Activated T-cell treated with anti-CD3 and anti-CD28 coated beads, Interleukin-2, amount 50 U/mL, for 4 hours (primary cell): ENCODE data around the gene TACC3. TPM values are rescaled to one million over a fixed set of nuclear protein-coding genes. Genes with fewer than 3 reads are reported as not detected.
"Not testable (repeated sequence)": the region's sequence is repeated elsewhere in the genome, so short reads cannot be mapped to it uniquely, and the experiment has no call there.

Experiments used
- ATAC-seq, 2 donors: fragments of 200-7000 bp; cut with Tn5 transposase; one replicate each; pipeline ENCODE4 v1.10.0; 2021
- DNase-seq: peaks from one replicate; pipeline ENCODE4 v3.0.0-alpha.2; 2020
- H3K27me3 Mint-ChIP-seq: one replicate; pipeline ENCODE4 v1.8.0; 2021; ENCODE audit warnings: low read depth, mixed read lengths
- H3K36me3 Mint-ChIP-seq: one replicate; pipeline ENCODE4 v1.8.0; 2022; ENCODE audit warnings: mixed read lengths; ENCODE audit not compliant: insufficient read depth
- H3K4me1 Mint-ChIP-seq: one replicate; pipeline ENCODE4 v1.8.0; 2021; ENCODE audit warnings: low read depth, mixed read lengths
- H3K4me3 Mint-ChIP-seq: one replicate; pipeline ENCODE4 v1.8.0; 2021; ENCODE audit warnings: mild to moderate bottlenecking, moderate library complexity, mixed read lengths
- H3K9me3 Mint-ChIP-seq: one replicate; pipeline ENCODE4 v1.8.0; 2021; ENCODE audit warnings: mixed read lengths
- total RNA-seq, 3 donors: library from RNA; stranded (reverse); gene quantifications; one replicate each; pipeline ENCODE4 v1.2.1, GENCODE V29; 2021

TACC3 gene
- total RNA-seq, 3 donors from 2014 or later, result 53.1 to 75.0 (median 69.3) TPM

DNA sequence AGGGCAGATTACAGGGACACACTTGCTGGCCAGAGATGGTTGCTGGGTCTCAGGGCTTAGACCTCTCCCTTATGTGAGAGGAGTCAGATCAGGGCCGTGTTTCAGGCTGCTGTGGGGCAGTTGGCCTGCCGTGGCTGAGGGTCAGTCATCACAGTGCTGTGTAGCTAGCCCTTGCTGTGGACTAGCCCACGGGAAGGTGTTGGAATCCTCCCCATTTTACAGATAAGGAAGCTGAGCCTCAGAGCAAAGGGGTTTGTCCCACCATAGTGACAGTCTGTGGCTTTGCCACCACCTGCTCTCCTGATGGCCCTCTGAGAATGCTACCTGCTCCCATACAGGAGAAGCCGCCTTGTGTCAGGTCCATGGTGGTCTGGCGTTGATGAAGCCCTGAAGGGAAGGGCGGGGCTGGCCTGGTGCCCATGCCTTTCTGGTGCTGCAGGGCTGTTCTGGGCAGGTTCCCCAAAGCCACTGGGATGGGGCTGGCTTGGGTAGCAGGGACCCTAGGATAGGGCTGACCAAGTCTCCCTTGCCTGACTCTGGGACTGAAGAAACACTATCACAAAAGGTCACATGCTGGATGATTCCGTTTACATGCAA is 34.8 kb upstream of the TACC3 start:
- ATAC-seq, result no peak
- peaks cover 6% of the 10 kb centered on the region for H3K36me3 Mint-ChIP-seq
- H3K4me3 Mint-ChIP-seq, result no peak overlapping the region
- H3K9me3 Mint-ChIP-seq, result no peaks in the 10 kb centered on the region
- peaks cover 11% of the 10 kb centered on the region for H3K4me1 Mint-ChIP-seq
- DNase-seq, result no peak
- no peaks in the 10 kb centered on the region for H3K27me3 Mint-ChIP-seq

DNA sequence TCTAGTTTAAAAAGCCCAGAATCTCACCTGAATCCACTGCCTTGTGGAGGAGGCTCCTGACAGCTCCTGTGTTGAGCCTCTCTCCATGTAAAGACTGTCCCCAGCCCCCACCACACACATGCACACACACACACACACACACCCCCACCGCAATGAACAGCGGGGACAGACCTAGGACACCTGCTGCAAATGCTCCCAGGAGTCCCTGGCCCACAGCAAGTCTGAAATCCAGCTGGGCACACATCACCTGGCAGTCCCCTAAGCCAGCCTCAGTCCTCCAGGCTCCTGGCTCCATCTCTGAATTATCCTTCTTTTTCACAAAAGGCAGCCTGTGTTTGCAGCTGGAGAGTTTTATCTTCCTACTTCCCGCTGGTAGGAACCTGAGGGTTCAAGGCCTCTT is 30.6 kb upstream of the TACC3 start:
- no peak overlapping the region for H3K4me3 Mint-ChIP-seq
- H3K36me3 Mint-ChIP-seq, result peaks cover 32% of the 10 kb centered on the region
- no peaks in the 10 kb centered on the region for H3K9me3 Mint-ChIP-seq
- peaks cover 4% of the 10 kb centered on the region for H3K4me1 Mint-ChIP-seq
- DNase-seq (no peak), ATAC-seq (no peak)
- H3K27me3 Mint-ChIP-seq, result no peaks in the 10 kb centered on the region

DNA sequence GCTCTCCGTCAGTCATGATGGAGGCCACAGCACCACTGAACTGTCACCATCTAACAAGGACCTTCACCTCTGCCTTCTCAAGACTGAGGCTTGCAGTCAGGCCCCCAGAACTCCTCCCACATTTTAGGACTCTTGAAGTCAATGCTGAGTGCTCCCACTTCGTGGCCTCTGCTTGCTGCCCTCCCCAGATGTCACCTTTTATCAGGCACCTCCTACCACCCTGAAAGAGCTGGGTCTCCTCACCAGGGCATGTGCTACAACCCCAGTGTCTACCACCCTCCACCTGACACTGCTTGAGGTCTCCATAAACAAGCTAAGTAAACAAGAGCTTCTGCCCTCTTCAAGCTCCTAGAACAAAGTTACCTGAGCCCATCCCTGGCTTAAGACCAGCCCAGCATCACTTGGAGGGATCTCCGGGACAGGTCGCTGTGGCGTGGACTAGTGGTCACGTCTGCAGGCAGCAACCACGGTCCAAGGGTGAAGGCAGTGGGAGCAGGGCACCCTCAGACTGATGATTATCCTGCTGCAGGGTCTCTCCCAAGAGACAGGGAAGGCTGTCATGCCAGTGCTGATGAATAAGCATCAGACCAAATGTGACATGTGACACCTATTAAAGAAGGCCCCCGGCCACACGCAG is 29.5 kb upstream of the TACC3 start:
- Mint-ChIP-seq H3K4me1 (peaks cover 4% of the 10 kb centered on the region), H3K4me3 (no peak overlapping the region), H3K36me3 (peaks cover 36% of the 10 kb centered on the region), H3K27me3 (no peaks in the 10 kb centered on the region), H3K9me3 (no peaks in the 10 kb centered on the region)
- no peak for ATAC-seq
- no peak for DNase-seq

DNA sequence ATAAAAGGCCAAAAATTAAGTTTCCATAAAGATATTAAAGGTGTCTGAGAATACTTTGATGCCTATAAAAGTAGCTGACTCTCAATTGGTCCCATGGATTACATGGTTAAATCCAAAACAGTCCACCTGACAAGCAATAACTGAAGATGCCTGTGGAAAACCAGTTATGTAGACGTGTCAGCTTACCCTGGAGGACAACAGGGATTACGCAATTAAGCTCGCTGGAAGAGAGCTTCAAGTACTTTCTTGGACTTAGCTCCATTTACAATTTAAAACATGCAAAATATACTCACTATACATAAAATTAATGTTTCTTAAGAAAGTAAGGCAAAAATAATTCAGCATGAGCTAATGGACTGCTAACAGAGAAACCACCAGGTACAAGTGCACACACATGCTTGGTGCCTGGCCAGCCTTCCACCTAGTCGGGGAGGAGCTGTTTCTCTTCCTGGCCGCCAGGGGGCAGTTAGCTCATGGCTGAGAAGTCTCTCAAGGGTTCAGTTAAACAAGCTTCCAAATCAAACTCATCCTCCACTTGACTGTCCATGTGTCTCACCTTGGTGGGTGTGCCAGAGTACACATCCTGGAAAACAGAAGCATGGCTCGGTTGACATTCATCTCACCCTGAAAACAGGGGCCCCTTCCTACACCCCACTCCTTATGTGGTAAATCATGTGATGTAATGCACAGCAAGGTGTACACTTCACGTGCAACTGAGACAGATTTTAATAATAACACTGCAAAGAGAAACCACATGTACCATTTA is 28.0 kb upstream of the TACC3 start:
- Mint-ChIP-seq H3K9me3 (no peaks in the 10 kb centered on the region), H3K4me3 (no peak overlapping the region), H3K27me3 (no peaks in the 10 kb centered on the region), H3K4me1 (peaks cover 4% of the 10 kb centered on the region), H3K36me3 (peaks cover 36% of the 10 kb centered on the region)
- peak; percentile 90 for ATAC-seq
- DNase-seq, result peak; percentile 77

DNA sequence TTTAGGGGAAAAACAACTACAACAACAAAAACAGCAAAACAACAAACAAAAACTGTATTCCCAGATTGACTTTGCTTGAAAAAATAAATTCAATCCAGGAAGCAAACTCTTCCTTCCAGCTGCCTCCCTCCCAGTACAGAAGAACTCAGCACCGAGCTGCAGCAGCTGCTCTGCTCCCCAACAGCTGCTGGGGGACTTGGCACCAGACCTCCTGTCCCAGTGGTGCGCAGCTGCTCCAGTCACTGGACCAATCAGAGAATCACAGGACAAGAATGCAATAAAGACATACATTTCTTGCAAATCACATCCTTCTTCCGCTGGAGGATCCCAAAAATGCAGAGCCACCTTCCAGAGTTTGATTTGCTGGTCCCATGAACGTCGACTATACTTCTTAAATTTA is 25.4 kb upstream of the TACC3 start:
- peaks cover 4% of the 10 kb centered on the region for H3K4me1 Mint-ChIP-seq
- no peak for DNase-seq
- H3K27me3 Mint-ChIP-seq, result no peaks in the 10 kb centered on the region
- H3K4me3 Mint-ChIP-seq, result no peak overlapping the region
- ATAC-seq, result no peak
- H3K36me3 Mint-ChIP-seq, result peaks cover 37% of the 10 kb centered on the region
- no peaks in the 10 kb centered on the region for H3K9me3 Mint-ChIP-seq

DNA sequence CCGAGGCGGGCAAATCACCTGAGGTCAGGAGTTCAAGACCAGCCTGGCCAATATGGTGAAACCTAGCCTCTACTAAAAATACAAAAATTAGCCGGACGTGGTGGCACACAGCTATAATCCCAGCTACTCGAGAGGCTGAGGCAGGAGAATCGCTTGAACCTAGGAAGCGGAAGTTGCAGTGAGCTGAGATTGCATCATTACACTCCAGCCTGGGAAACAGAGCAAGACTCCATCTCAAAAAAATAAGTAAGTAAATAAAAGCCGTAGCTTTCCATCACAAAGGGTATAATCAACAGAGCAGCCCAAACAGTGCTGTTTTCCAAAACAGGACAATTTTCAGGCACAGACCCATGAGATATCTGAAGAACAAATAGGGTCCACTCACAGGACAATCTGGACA is 19.6 kb upstream of the TACC3 start:
- not testable (repeated sequence) for H3K27me3 Mint-ChIP-seq, H3K9me3 Mint-ChIP-seq, DNase-seq, H3K4me3 Mint-ChIP-seq, ATAC-seq
- H3K36me3 Mint-ChIP-seq, result peaks cover 30% of the 10 kb centered on the region
- H3K4me1 Mint-ChIP-seq, result peaks cover 18% of the 10 kb centered on the region

DNA sequence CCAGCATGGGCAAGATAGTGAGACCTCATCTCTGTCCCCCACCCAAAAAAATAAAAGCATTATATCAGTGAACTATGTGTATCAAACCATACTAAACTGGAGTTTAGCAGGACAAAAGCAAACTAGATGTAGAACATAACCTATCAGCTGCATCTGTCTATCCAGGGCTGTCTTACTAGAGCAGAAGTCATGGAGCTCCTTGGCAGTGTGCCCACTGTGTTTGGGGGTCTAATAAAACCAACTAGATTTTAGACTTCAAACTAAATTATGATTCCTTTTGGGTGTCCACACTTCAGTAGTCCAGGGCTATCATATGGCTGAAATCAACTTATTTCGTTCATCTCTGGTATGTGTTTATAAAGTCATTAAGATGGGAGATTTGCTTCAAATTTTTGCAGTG is 17.5 kb upstream of the TACC3 start:
- no peaks in the 10 kb centered on the region for H3K9me3 Mint-ChIP-seq
- H3K4me1 Mint-ChIP-seq, result peaks cover 27% of the 10 kb centered on the region
- ATAC-seq, result no peak
- DNase-seq, result no peak
- no peaks in the 10 kb centered on the region for H3K27me3 Mint-ChIP-seq
- peaks cover 36% of the 10 kb centered on the region for H3K36me3 Mint-ChIP-seq
- H3K4me3 Mint-ChIP-seq, result no peak overlapping the region

DNA sequence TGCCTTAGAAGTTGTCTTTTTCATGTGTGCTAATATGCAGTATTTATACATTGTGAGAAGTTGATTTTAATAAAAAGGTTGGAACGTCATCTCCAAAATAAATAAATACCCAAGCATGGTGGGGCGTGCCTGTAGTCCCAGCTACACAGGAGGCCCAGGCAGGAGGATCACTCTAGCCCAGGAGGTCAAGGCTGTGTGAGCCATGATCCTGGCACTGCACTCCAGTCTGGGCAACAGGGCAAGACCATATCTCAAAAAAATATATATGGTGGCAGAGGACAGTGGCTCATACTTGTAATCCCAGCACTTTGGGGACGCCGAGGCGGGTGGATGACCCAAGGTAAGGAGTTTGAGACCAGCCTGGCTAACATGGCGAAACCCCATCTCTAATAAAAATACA is 15.6 kb upstream of the TACC3 start:
- Mint-ChIP-seq H3K9me3 (no peaks in the 10 kb centered on the region), H3K4me1 (peaks cover 42% of the 10 kb centered on the region), H3K36me3 (peaks cover 38% of the 10 kb centered on the region), H3K4me3 (no peak overlapping the region), H3K27me3 (no peaks in the 10 kb centered on the region)
- ATAC-seq (no peak), DNase-seq (no peak)

DNA sequence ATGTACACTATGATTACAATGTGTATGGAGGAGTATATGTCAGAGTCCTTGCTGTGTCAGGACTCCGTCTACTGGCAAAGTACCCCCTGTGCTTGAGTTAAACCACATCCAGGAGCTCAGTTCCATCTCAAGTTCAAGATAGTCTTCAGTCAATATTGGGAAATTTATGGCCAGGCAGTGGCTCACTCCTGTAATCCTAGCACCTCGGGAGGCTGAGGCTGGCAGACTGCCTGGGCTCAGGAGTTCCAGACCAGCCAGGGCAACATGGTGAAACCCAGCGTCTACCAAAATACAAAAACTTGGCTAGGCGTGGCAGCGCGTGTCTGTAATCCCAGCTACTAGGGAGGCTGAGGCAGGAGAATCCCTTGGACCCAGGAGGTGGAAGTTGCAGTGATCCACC is 15.0 kb upstream of the TACC3 start:
- peaks cover 42% of the 10 kb centered on the region for H3K36me3 Mint-ChIP-seq
- no peak for DNase-seq
- peaks cover 46% of the 10 kb centered on the region for H3K4me1 Mint-ChIP-seq
- no peaks in the 10 kb centered on the region for H3K9me3 Mint-ChIP-seq
- H3K4me3 Mint-ChIP-seq, result no peak overlapping the region
- ATAC-seq, result no peak
- no peaks in the 10 kb centered on the region for H3K27me3 Mint-ChIP-seq

DNA sequence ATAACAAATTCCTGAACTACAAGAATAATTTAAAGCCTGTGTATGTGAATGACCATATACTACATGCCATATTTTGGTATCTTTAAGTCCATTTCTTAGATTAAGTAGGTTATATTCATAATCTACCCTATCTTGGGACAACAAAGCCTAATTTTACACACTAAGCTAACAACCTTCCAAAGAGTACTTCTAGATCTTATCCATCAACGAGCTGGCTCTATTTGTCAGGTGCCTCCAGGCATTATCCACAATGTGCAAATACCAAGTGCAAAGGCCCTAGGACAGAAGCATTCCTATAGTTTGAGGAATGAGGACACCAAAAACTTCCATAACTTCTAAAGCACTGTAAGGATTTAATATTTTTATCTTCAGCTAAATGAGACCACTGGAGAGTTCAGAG is 12.7 kb upstream of the TACC3 start:
- Mint-ChIP-seq H3K36me3 (peaks cover 36% of the 10 kb centered on the region), H3K4me3 (peak overlapping the region; percentile 40), H3K27me3 (no peaks in the 10 kb centered on the region), H3K4me1 (peaks cover 47% of the 10 kb centered on the region), H3K9me3 (no peaks in the 10 kb centered on the region)
- DNase-seq, result no peak
- no peak for ATAC-seq

DNA sequence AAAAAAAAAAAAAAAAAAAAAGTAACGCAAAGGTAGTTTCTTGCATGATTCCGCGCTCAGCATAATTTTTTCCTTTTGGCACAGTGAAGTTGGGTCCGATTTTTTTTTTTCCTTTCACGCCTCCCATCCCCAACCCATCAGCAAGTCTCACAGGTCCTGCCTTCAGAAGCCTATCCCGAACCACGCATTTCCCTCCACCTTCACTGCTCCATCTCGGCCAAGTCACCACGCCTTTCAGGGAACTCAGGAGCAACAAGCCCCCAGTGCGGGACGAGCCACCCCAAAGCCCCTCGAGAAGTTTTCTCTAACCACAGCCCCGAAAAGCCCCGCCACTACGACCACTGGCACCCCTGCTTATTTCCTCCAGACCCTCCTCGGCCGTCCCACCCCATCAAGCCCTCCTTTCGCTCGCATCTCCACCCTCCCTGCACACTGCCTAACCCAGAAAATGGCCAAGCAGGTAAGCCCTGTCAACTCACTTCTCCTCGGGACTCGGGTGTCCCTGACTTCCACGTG is 10.2 kb upstream of the TACC3 start:
- H3K27me3 Mint-ChIP-seq, result no peaks in the 10 kb centered on the region

DNA sequence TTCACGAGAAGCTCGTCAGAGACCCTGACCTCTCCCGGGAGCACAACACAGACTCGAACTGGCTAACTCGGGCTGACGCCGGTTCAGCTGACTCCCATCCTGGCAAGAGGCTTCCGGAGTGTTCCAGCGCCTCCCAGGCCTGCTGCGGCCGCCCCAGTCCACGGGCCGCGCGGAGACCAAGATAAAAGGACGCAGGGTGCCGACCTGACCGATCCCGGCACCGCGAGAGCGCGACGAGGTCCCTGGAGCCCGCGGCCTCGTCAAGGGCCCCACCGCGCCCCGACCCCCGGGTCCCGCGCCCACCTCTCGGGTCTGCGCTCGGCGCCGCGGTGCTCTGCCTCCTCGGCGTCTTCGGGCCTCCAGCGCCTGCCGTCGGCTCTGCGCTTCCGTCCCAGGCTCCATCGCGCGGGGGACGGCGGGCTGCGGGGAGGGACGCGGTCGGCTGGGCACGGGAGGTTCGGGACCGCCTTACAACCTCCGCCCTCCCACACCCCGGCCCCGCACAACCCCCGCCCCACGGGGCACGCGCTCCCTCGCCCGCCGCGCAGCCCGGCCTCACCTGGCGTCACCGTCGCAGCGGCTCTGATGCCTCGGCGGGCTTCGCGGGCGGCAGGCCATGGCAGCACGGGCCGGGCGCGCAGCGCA is 9.6 kb upstream of the TACC3 start:
- Mint-ChIP-seq H3K36me3 (peaks cover 19% of the 10 kb centered on the region), H3K27me3 (no peaks in the 10 kb centered on the region), H3K9me3 (no peaks in the 10 kb centered on the region), H3K4me3 (peak overlapping the region; percentile 99), H3K4me1 (peaks cover 54% of the 10 kb centered on the region)
- ATAC-seq, result peak; percentile 29 to 35
- DNase-seq, result no peak

More for the DNA sequence above, 10.2 kb upstream of the TACC3 start:
- DNase-seq (no peak), ATAC-seq (no peak)
- H3K4me1 Mint-ChIP-seq, result peaks cover 54% of the 10 kb centered on the region
- H3K4me3 Mint-ChIP-seq, result peak overlapping the region; percentile 99
- no peaks in the 10 kb centered on the region for H3K9me3 Mint-ChIP-seq
- H3K36me3 Mint-ChIP-seq, result peaks cover 23% of the 10 kb centered on the region

DNA sequence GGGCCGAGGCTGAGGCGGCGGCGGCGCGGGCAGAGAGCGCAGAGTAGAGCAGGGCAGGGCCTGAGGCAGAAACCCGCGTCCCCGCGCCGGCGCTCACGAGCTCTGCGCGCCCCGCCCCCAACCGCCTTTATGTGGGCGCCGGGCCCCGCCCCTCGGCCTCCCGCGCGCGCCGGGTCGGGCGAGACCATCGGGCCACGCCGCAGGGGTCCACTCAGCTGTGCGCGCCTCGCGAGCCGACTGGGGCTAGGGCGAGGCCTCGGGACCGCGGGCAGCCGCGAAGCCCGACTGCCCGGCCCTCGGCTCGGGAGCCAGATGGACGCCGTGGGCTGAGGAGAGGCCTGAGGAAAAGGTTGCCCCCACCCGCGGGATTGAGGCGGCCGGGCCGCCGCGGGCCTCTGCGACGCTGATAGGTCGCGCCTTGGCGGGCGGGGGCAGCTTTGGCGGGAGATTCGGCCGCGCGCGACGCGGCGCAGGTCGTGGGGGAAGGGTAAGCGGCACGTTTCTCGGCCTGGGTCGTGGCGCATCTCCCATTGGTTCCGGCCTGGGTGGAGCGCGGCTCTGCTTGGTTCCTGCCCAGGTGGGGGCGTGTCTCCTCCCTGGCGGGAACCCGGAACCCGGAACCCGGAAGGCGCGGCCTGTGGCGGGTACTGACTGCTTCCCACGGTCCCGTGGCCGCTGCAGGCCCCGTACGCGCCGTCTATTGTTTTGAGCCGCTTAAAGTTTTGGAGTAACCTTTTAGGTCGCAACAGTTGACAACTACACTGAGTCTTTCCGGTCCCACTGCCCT is 8.9 kb upstream of the TACC3 start, which contains the start of gene SLBP:
TSS of gene SLBP (minus strand) at position 104 of the 787 bp plus-strand sequence. CDS start 131 bp downstream, outside the sequence.
- Mint-ChIP-seq H3K36me3 (peaks cover 19% of the 10 kb centered on the region), H3K9me3 (no peaks in the 10 kb centered on the region), H3K27me3 (no peaks in the 10 kb centered on the region), H3K4me3 (peak within 1 kb of the TSS; percentile 99), H3K4me1 (peaks cover 54% of the 10 kb centered on the region)
- DNase-seq (peak; percentile 98), ATAC-seq (peak; percentile 87 to 88)
